Smooth muscle cell (in vitro differentiated cells): ENCODE results near the gene DENND4B. TPM values are rescaled to one million over a fixed set of nuclear protein-coding genes. Genes with fewer than 3 reads are reported as not detected.
A peak's percentile ranks its signal among the peaks of the same experiment; 100 is the strongest.

Experiments used
- DNase-seq: peaks from one replicate; lab custom pipeline; 2025; ENCODE audit not compliant: unreplicated experiment; lab: John Stamatoyannopoulos, UW
- H2AFZ ChIP-seq: fragments of 200-600 bp; sonication (generic); 2 replicates; pipeline ENCODE4 v1.6.0; 2016; ENCODE audit warnings: antibody characterized with exemption, low read depth, mild to moderate bottlenecking
- H3F3A ChIP-seq: fragments of 200-600 bp; sonication (generic); 2 replicates; pipeline ENCODE4 v1.6.0; 2017; ENCODE audit warnings: antibody characterized with exemption, low read depth
- H3K27ac ChIP-seq: fragments of 200-600 bp; sonication (generic); 2 replicates; pipeline ENCODE4 v1.5.1; 2016; ENCODE audit warnings: low read depth, mild to moderate bottlenecking
- H3K27me3 ChIP-seq: fragments of 200-600 bp; sonication (generic); 2 replicates; pipeline ENCODE4 v1.6.1; 2016; ENCODE audit warnings: low read depth, mild to moderate bottlenecking
- H3K36me3 ChIP-seq: fragments of 200-600 bp; sonication (generic); 2 replicates; pipeline ENCODE4 v1.5.1; 2016; ENCODE audit warnings: low read depth
- H3K4me1 ChIP-seq: fragments of 200-600 bp; sonication (generic); 2 replicates; pipeline ENCODE4 v1.5.1; 2016; ENCODE audit warnings: low read depth
- H3K4me2 ChIP-seq: fragments of 200-600 bp; sonication (generic); 2 replicates; pipeline ENCODE4 v1.6.0; 2016; ENCODE audit warnings: mild to moderate bottlenecking
- H3K4me3 ChIP-seq: fragments of 200-600 bp; sonication (generic); 2 replicates; pipeline ENCODE4 v1.5.1; 2016; ENCODE audit warnings: mild to moderate bottlenecking
- H3K79me2 ChIP-seq: fragments of 200-600 bp; sonication (generic); 2 replicates; pipeline ENCODE4 v1.6.0; 2016; ENCODE audit warnings: low read depth, mild to moderate bottlenecking
- H3K9ac ChIP-seq: fragments of 200-600 bp; sonication (generic); 2 replicates; pipeline ENCODE4 v1.6.0; 2016; ENCODE audit warnings: low read depth
- H3K9me3 ChIP-seq: fragments of 200-600 bp; sonication (generic); replicated peaks from 2 replicates; pipeline ENCODE4 v1.5.1; 2016; ENCODE audit warnings: low read depth
- H4K20me1 ChIP-seq: fragments of 200-600 bp; sonication (generic); 2 replicates; pipeline ENCODE4 v1.6.0; 2016; ENCODE audit warnings: low read depth
- CTCF ChIP-seq: fragments of 200-600 bp; sonication (generic); IDR thresholded peaks from 2 replicates; pipeline ENCODE4 v1.5.1; 2017; ENCODE audit warnings: borderline replicate concordance, mild to moderate bottlenecking, antibody characterized with exemption; ENCODE audit not compliant: insufficient read depth, poor library complexity, severe bottlenecking
- WGBS: methylation state at CpG from one replicate; pipeline ENCODE4 v1.1.7; 2016; ENCODE audit warnings: low lambda C conversion rate; 5-methylcytosine and 5-hydroxymethylcytosine counted together
- polyA plus RNA-seq: library from polyadenylated mRNA; unstranded; fragments of >200 nt; fragmentation: Nextera tagmentation; extraction: Ambion mirVana; gene quantifications from 2 replicates; pipeline ENCODE4 v1.2.1, GENCODE V29; 2016
- total RNA-seq: library from RNA; depleted of rRNA; stranded (reverse); fragments of >200 nt; gene quantifications from 2 replicates; pipeline ENCODE4 v1.2.3, GENCODE V29; 2014

Gene DENND4B
- total and polyA plus RNA-seq, 2 experiments from 2014 or later: 9.7 to 16.3 TPM

DNA sequence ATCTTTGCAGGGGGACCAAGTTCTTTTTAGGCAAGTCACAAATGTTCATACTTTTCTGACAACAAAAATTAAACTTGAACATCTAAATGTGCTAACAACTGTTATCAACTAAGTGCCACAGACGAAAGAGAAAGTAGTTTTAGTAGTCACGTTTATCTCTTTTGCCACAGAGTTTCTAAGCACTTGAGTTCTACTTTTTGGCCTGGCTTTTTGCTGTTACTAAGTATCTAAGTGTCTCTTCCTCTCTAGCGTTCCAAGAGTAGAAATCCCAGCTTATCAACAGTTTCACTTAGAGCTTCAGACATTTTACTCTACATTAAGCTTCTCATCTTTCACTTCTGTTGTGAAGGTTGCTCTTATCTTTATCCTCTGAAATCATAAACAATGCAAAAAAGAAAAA, 58.0 kb downstream of the DENND4B start:
- Histone ChIP-seq H3K9ac (no peak overlapping the region), H3K4me2 (peak overlapping the region; percentile 12), H3K79me2 (peaks cover 95% of the 10 kb centered on the region), H4K20me1 (peaks cover 96% of the 10 kb centered on the region), H2AFZ (no peak overlapping the region), H3K4me1 (no peaks in the 10 kb centered on the region), H3K9me3 (no peaks in the 10 kb centered on the region), H3K27ac (peak overlapping the region; percentile 1), H3K36me3 (no peaks in the 10 kb centered on the region), H3K27me3 (no peaks in the 10 kb centered on the region), H3F3A (no peaks in the 10 kb centered on the region), H3K4me3 (no peak overlapping the region)
- DNase-seq: no peak
- no peak for TF ChIP-seq CTCF
- 36% methylated on average over 3 of the region's 3 CpGs for WGBS

- H3K4me1 ChIP-seq: peaks cover 15% of the 10 kb centered on the region
Measured at GRCh38 chr1:153886127-153886526, 60.4 kb downstream of the DENND4B start.

GRCh38 chr1:153883223-153883622, 63.3 kb downstream of the DENND4B start:
- no peaks in the 10 kb centered on the region for H3K9me3 ChIP-seq
- no peak overlapping the region for H3K27ac ChIP-seq
- WGBS: 89% methylated on average over 4 of the region's 4 CpGs
- peaks cover 99% of the 10 kb centered on the region for H4K20me1 ChIP-seq
- peaks cover 98% of the 10 kb centered on the region for H3K79me2 ChIP-seq
- no peak overlapping the region for H3K4me2 ChIP-seq
- TF ChIP-seq CTCF: no peak
- no peak overlapping the region for H3K9ac ChIP-seq
- no peaks in the 10 kb centered on the region for H3K27me3 ChIP-seq
- no peaks in the 10 kb centered on the region for H3K36me3 ChIP-seq
- no peak overlapping the region for H3K4me3 ChIP-seq
- H2AFZ ChIP-seq: no peak overlapping the region
- H3K4me1 ChIP-seq: peaks cover 16% of the 10 kb centered on the region
- no peak for DNase-seq
- H3F3A ChIP-seq: peaks cover 5% of the 10 kb centered on the region

More at GRCh38 chr1:153886127-153886526, 60.4 kb downstream of the DENND4B start:
- no peak for TF ChIP-seq CTCF
- no peak for DNase-seq
- Histone ChIP-seq H3K4me2 (no peak overlapping the region), H3K27ac (no peak overlapping the region), H3K79me2 (peaks cover 98% of the 10 kb centered on the region), H3F3A (peaks cover 5% of the 10 kb centered on the region), H4K20me1 (peaks cover 99% of the 10 kb centered on the region), H3K9ac (no peak overlapping the region), H3K36me3 (no peaks in the 10 kb centered on the region), H3K9me3 (no peaks in the 10 kb centered on the region), H3K4me3 (no peak overlapping the region), H3K27me3 (no peaks in the 10 kb centered on the region), H2AFZ (no peak overlapping the region)
- 86% methylated on average over 3 of the region's 3 CpGs for WGBS

- peaks cover 16% of the 10 kb centered on the region for H3K4me1 ChIP-seq
- H3K9me3 ChIP-seq: no peaks in the 10 kb centered on the region
- peaks cover 99% of the 10 kb centered on the region for H4K20me1 ChIP-seq
- no peak overlapping the region for H3K9ac ChIP-seq
- H3K36me3 ChIP-seq: no peaks in the 10 kb centered on the region
- 85% methylated on average over 3 of the region's 3 CpGs for WGBS
- no peak for DNase-seq
- peak overlapping the region; percentile 19 for H3K4me2 ChIP-seq
- H3K79me2 ChIP-seq: peaks cover 100% of the 10 kb centered on the region
- TF ChIP-seq CTCF: no peak
- no peaks in the 10 kb centered on the region for H3K27me3 ChIP-seq
- H3K4me3 ChIP-seq: no peak overlapping the region
- peaks cover 5% of the 10 kb centered on the region for H3F3A ChIP-seq
- no peak overlapping the region for H2AFZ ChIP-seq
- H3K27ac ChIP-seq: peak overlapping the region; percentile 36
Measured at GRCh38 chr1:153882296-153882912, 64.1 kb downstream of the DENND4B start.
